ENCODE data around the gene FSCN2.

Gene FSCN2

DNA sequence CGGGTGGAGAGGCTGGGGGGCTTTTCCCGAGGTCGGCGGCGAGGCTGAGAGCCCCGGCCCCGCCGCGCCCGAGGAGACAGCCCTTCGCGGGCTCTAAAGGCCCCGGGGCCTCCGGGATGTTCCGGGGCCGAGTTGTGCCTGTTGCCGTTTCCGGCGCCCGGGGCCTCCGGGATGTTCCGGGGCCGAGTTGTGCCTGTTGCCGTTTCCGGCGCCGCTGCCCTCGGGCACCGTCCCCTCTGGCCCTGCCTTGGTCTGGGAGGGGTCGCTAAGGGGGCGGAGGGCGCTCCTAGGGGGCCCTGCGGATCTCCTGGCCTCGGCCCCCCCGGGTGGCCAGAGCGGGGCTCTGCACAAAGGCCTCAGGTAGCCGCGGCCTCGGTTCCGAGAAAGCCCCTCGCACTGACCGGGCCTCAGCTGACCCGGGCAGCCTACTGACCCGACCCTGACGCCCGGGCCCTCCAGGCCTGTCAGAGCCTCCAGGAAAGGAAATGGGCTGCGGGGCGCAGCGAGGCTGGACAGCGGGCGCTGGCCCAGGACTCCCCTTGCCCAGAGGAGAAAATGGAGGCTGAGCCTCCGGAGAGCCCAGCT, 39.8 kb upstream of the FSCN2 start:
- H3K4me3 ChIP-seq (ENCODE audit: low read depth, low read length): peak overlapping the region; percentile 58
- TF ChIP-seq, protein P1, sequence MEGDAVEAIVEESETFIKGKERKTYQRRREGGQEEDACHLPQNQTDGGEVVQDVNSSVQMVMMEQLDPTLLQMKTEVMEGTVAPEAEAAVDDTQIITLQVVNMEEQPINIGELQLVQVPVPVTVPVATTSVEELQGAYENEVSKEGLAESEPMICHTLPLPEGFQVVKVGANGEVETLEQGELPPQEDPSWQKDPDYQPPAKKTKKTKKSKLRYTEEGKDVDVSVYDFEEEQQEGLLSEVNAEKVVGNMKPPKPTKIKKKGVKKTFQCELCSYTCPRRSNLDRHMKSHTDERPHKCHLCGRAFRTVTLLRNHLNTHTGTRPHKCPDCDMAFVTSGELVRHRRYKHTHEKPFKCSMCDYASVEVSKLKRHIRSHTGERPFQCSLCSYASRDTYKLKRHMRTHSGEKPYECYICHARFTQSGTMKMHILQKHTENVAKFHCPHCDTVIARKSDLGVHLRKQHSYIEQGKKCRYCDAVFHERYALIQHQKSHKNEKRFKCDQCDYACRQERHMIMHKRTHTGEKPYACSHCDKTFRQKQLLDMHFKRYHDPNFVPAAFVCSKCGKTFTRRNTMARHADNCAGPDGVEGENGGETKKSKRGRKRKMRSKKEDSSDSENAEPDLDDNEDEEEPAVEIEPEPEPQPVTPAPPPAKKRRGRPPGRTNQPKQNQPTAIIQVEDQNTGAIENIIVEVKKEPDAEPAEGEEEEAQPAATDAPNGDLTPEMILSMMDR (IDR thresholded peaks at IDR 0.05; ENCODE audit: low read depth, low read length): no peak

DNA sequence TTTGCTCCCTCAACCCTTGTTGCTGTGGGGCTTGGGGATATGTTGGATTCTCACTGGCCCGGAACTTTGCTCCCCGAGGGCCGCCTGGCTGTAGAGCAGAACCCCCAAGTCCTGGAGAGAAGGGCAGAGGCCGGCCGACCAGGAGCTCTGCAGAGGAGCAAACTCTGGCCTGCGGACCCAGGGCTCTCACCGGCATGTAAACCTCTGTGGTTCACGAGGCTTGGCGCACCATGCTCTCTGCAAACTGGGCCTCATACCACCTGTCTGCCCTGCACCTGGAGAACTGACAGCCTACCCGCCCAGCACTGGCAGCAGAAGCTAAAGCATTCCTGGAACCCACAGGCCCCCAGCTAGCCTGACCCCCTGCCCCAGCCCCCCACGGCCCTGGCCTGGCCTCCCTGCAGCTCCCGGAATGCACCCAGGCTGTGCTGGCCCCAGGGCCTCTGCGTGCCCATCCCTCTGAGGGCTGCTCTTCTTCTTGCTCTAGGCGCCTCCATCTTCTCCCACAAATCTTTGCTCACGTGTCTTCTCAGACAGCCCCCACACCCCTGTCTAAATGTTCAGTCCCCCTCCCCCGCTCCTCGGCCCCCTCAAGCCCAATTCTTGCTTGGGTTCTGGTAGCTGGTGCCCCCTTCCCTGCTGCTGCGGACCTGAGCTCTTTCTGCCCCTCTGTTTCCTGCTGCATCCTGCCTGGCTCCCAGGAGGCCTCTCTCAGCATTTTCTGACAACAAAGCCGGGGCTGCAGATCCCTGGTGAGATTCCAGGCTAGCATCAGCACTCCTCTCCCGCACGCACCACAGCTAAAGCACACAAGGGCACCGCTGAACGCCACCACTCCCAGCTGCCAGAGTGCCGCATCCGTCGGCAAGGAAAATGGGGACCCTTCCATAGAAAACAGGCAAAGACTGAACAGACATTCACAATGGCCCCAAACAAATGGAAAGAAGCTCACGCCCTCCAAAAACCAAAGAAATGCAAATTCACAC, 38.9 kb upstream of the FSCN2 start:
- TF ChIP-seq, protein P1 (IDR thresholded peaks at IDR 0.05; ENCODE audit: low read depth, low read length): no peak
- H3K4me3 ChIP-seq (ENCODE audit: low read depth, low read length): no peak overlapping the region

DNA sequence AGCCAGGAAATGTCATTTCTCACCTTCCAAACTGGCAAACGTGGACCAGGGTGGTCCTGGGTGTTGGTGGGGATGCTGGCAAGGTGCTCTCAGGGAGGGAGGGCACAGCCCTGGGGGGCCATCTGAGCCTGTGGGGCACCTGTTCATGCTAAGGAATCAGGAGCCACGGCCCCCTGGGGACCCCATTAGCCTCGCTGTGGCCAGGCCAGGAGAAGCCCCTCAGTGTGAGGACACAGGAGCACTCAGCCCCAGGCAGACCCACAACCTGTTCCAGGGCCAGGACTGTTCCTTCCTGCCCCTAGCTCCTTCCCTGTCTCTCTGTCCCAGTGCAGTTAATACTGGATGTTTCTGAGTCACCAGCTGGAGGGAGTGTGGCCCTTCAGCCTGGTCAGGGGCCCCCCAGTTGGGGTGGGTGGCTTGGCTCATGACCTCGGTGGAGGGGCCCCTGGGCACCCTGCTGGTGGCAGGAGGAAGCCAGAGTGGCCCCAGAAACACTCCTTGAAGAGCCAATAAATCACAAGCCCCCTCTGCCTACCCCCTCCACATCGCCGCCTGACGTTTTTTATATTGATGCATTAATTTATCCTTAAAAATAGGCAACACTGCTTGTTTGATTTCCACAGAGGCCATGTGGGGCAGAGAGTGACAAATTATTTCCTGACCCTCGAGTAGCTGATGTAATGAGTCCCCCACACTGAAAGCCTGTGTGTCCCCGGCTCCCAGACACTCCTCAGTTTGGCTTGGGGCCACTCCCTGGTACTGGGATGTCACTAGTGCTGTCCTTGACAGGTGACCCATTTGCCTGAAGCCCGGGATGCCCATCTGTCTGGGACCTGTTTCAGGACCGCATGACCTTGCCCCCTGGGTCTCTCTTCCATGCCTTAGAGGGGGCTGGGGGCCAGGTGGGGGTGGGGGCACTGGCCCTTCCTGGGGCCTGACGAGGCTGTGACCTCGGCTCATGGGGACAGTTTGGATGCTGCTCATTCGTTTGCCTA, 37.9 kb upstream of the FSCN2 start:
- no peak overlapping the region for H3K4me3 ChIP-seq (ENCODE audit: low read depth, low read length)
- TF ChIP-seq, protein P1 (IDR thresholded peaks at IDR 0.05; ENCODE audit: low read depth, low read length): no peak

DNA sequence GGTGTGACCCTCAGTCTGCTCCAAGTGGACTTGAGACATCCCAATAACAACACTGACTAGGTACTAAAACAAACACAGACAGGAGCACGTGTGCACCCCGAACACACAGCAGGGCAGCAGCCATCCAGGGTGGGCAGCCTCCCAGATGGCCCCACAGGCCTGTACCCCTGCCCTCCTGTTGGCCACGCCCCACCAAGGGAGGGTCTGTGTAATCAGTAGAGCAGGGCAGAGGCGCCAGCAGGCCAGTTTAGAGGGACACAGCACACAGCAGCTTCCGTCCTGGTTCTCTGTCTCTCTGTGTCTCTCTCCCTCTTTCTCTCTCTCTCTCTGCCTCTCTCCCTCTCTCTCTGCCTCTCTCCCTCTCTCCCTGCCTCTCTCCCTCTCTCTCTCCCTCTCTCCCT, 37.0 kb upstream of the FSCN2 start:
- TF ChIP-seq, protein P1 (IDR thresholded peaks at IDR 0.05; ENCODE audit: low read depth, low read length): no peak
- no peak overlapping the region for H3K4me3 ChIP-seq (ENCODE audit: low read depth, low read length)

DNA sequence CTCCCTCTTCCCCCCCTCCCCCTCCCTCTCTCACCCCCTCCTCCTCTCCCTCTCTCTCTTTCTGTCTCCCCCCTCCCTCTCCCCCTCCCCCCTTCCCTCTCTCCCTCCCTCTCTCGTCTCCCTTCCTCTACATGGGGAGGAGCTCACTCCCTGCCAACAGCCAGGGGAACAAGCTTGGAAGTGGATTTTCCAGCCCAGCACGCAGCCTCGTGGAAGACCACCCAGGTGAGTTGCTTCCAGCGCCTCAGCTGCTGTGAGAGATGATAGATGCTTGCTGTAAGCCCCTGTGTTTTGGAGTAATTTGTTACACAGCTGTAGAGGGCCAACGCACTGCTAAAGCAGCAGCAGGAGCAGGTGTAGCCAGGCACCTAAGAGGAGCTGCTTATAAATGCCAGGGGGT, 36.4 kb upstream of the FSCN2 start:
- no peak overlapping the region for H3K4me3 ChIP-seq (ENCODE audit: low read depth, low read length)
- TF ChIP-seq, protein P1 (IDR thresholded peaks at IDR 0.05; ENCODE audit: low read depth, low read length): no peak

DNA sequence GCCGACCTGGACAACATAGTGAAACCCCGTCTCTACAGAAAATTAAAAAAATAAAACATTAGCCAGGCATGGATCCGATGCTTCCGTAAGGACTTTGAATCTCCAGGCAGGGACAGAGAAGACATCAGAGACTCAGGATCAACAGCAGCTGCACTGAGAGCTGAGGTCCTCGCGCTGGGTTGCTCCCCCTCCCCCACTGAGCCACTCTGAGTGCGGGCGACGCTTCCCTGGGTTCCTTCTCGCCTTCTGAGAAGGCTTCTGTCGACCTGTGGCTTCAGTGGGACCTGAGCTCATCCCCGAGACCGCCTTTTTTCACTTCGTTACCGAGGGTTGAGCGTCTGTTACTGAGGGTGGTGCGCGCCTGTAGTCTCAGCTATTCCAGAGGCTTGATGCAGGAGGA, 36.0 kb upstream of the FSCN2 start:
- TF ChIP-seq, protein P1 (IDR thresholded peaks at IDR 0.05; ENCODE audit: low read depth, low read length): no peak
- H3K4me3 ChIP-seq (ENCODE audit: low read depth, low read length): no peak overlapping the region

Measured in WI38 (cell line).